Effector memory CD8-positive, alpha-beta T cell (primary cell): Measurements from ENCODE around the gene RRP1.

Experiments used
- ATAC-seq: fragments of 150-1000 bp; cut with Tn5 transposase; replicated peaks from 2 replicates; pipeline ENCODE4 v1.10.0; 2021; ENCODE audit warnings: mild to moderate bottlenecking, moderate library complexity
- DNase-seq, 3 experiments: peaks; one replicate each; pipeline ENCODE4 v3.0.0; 2021
- H3K27ac Mint-ChIP-seq, 2 donors: one replicate each; pipeline ENCODE4 v1.8.0; 2022; ENCODE audit warnings: mild to moderate bottlenecking in 2 of 2, mixed read lengths in 2 of 2, moderate library complexity in 2 of 2
- H3K27me3 Mint-ChIP-seq, 2 donors: one replicate each; pipeline ENCODE4 v1.8.0; 2022; ENCODE audit warnings: mixed read lengths in 2 of 2
- H3K36me3 Mint-ChIP-seq: one replicate; pipeline ENCODE4 v1.8.0; 2022; ENCODE audit warnings: mild to moderate bottlenecking, moderate library complexity, mixed read lengths; ENCODE audit not compliant: insufficient read depth
- H3K4me1 Mint-ChIP-seq, 2 donors: one replicate each; pipeline ENCODE4 v1.8.0; 2022; ENCODE audit warnings: low read depth in 2 of 2, mixed read lengths in 2 of 2
- H3K4me3 Mint-ChIP-seq, 2 donors: one replicate each; pipeline ENCODE4 v1.8.0; 2022; ENCODE audit warnings: mild to moderate bottlenecking in 2 of 2, mixed read lengths in 2 of 2, moderate library complexity in 2 of 2
- H3K9me3 Mint-ChIP-seq, 2 donors: one replicate each; pipeline ENCODE4 v1.8.0; 2022; ENCODE audit warnings: mixed read lengths in 2 of 2

RRP1 gene

GRCh38 chr21:43752758-43753438 is 36.5 kb upstream of the RRP1 start:
- H3K27ac Mint-ChIP-seq: no peak overlapping the region
- H3K36me3 Mint-ChIP-seq: peaks cover 33% of the 10 kb centered on the region
- no peak overlapping the region for H3K4me3 Mint-ChIP-seq
- H3K27me3 Mint-ChIP-seq: no peaks in the 10 kb centered on the region
- no peaks in the 10 kb centered on the region for H3K9me3 Mint-ChIP-seq
- ATAC-seq: no peak
- DNase-seq: no peak
- H3K4me1 Mint-ChIP-seq: no peaks in the 10 kb centered on the region

- Mint-ChIP-seq H3K36me3 (peaks cover 33% of the 10 kb centered on the region), H3K9me3 (no peaks in the 10 kb centered on the region), H3K4me1 (no peaks in the 10 kb centered on the region), H3K4me3 (no peak overlapping the region), H3K27ac (no peak overlapping the region), H3K27me3 (no peaks in the 10 kb centered on the region)
- ATAC-seq: no peak
- no peak for DNase-seq
Observed at GRCh38 chr21:43753439-43753799, 36.0 kb upstream of the RRP1 start.

DNA sequence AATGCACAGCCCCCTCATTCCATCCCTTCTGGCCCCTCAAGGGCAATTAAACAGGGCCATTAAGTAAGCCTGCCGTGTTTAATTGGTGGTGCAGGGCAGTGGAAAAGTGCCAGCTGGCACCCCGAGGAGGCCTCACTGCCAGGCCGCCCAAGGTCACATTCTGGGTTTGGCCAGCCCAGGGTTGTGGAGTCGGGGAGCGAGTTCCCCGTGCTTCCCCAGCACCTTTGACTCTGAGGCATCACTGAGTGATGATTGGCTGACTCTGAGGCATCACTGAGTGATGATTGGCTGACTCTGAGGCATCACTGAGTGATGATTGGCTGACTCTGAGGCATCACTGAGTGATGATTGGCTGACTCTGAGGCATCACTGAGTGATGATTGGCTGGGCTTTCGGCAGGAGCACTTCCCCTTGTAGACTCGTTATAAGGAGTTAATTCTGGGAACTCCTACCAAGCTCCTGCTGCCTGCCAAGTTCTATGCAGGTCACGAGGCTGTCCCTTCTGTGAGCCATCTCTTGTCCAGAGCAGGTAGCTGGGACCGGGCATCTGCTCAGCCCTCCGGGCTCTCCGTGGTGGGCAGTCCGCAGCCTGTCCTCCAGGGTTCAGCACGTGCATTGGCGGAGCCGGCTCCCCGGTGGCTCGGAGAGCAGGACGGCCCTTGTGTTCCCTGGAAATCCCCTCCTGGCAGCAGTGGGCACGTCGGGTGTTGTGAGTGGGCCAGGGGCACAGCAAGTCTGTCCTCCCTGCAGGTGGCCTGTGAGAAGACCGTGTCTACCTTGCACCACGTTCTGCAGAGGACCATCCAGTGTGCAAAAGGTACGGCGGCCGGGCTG is 34.2 kb upstream of the RRP1 start:
- Mint-ChIP-seq H3K4me3 (no peak overlapping the region), H3K4me1 (no peaks in the 10 kb centered on the region), H3K9me3 (no peaks in the 10 kb centered on the region), H3K27ac (no peak overlapping the region), H3K36me3 (peaks cover 24% of the 10 kb centered on the region), H3K27me3 (no peaks in the 10 kb centered on the region)
- ATAC-seq (no peak), DNase-seq (no peak)

DNA sequence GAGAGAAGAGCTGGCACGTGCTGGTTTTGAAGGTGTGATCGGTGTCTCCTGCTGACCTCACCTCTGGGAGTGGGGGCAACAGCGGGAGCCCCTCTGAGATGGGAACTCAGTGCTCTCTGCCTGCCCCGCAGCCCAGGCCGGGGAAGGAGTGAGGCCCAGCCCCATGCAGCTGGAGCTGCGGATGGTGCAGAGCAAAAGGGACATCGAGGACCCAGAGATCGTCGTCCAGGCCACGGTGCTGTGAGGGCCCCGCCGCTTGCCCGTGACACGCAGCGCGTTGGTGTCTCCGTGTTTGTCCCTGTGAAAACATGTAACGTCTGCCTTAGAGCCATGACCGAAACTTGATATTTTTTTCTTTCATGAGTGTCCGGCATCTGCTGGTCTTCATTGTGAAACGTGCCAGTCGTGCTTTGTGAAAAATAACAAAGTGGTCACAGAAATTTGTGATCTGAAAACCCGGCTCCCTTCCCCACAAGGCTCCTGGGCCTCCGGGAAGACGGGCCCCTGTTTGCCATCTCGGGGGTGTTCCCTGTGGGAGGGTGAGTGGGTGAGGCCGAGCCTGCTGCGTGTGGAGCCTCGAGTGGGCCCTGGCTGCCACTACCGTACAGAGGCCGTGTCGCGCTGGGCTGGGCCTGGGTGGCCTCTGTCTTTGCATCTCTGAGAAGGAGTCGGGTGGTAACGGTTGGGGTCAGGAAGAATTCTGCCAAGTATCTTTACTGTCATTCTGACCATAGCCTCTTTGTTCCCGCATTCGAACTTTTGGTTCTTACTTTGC is 33.4 kb upstream of the RRP1 start:
- peaks cover 23% of the 10 kb centered on the region for H3K36me3 Mint-ChIP-seq
- no peaks in the 10 kb centered on the region for H3K4me1 Mint-ChIP-seq
- no peaks in the 10 kb centered on the region for H3K27me3 Mint-ChIP-seq
- no peak for DNase-seq
- H3K27ac Mint-ChIP-seq: no peak overlapping the region
- no peak for ATAC-seq
- H3K9me3 Mint-ChIP-seq: no peaks in the 10 kb centered on the region
- no peak overlapping the region for H3K4me3 Mint-ChIP-seq

- Mint-ChIP-seq H3K27me3 (no peaks in the 10 kb centered on the region), H3K27ac (peak overlapping the region in 1 of 2 donors; percentile 23), H3K4me3 (no peak overlapping the region), H3K36me3 (peaks cover 23% of the 10 kb centered on the region), H3K4me1 (no peaks in the 10 kb centered on the region), H3K9me3 (no peaks in the 10 kb centered on the region)
- DNase-seq: no peak
- no peak for ATAC-seq
Observed at GRCh38 chr21:43757601-43758000, 31.8 kb upstream of the RRP1 start.

DNA sequence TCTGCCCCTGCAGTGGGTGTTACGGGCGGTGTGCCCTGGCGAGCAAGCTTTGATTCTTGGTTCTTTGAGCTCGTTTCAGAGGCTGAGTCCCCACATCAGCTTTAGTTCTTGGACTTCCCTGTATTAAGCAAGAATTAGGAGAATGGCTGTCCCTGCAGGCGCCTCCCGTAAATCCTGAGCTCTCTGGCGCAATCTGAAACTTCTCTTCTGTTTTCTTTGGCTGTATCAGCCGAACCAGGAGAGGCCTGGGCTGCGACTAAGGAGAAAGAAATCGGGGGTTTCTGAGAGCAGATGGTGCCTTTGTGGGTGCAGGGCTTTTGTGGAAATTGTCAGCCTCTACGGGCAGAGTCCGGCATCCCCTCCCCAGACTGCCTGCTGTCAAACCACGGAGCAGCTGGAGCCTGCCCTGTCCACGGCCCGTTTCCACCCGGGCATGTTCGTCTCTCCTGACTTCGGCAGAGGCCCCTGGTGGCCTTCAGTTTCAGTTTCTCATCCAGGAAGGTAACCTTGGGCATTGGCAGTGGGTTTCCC is 31.2 kb upstream of the RRP1 start:
- Mint-ChIP-seq H3K9me3 (no peaks in the 10 kb centered on the region), H3K27me3 (no peaks in the 10 kb centered on the region), H3K27ac (peak overlapping the region; percentile 23 to 69), H3K4me3 (no peak overlapping the region), H3K36me3 (peaks cover 23% of the 10 kb centered on the region), H3K4me1 (no peaks in the 10 kb centered on the region)
- ATAC-seq (no peak), DNase-seq (no peak)

DNA sequence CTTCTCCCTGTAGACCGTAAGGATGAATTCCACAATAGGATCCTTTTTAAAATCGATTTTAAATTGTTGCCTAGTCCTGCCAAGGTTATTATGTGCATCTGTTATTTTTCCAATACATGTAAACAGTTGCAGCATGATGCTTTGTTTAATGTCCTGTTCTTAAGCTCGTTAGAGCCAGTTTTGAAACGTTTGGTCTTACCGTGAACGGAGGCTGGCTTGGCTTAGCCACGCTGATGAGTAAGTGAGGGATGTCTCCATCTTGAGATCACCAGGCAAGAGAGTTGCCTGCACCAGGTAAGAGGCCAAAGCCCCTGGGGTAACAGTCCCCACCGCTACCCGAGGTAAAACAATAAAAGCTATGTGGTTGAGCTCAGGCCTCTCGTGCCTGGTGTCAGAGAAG is 30.6 kb upstream of the RRP1 start:
- no peak overlapping the region for H3K4me3 Mint-ChIP-seq
- no peaks in the 10 kb centered on the region for H3K4me1 Mint-ChIP-seq
- H3K9me3 Mint-ChIP-seq: no peaks in the 10 kb centered on the region
- H3K27me3 Mint-ChIP-seq: no peaks in the 10 kb centered on the region
- ATAC-seq (no peak), DNase-seq (no peak)
- peaks cover 18% of the 10 kb centered on the region for H3K36me3 Mint-ChIP-seq
- peak overlapping the region in 1 of 2 donors; percentile 69 for H3K27ac Mint-ChIP-seq

GRCh38 chr21:43759651-43760050 is 29.7 kb upstream of the RRP1 start:
- H3K27me3 Mint-ChIP-seq: no peaks in the 10 kb centered on the region
- no peak overlapping the region for H3K27ac Mint-ChIP-seq
- no peak overlapping the region for H3K4me3 Mint-ChIP-seq
- no peaks in the 10 kb centered on the region for H3K4me1 Mint-ChIP-seq
- ATAC-seq: no peak
- no peaks in the 10 kb centered on the region for H3K9me3 Mint-ChIP-seq
- DNase-seq: no peak
- H3K36me3 Mint-ChIP-seq: peaks cover 18% of the 10 kb centered on the region

- H3K36me3 Mint-ChIP-seq: peaks cover 18% of the 10 kb centered on the region
- no peak for ATAC-seq
- no peak for DNase-seq
- H3K27ac Mint-ChIP-seq: no peak overlapping the region
- no peaks in the 10 kb centered on the region for H3K4me1 Mint-ChIP-seq
- H3K27me3 Mint-ChIP-seq: no peaks in the 10 kb centered on the region
- no peak overlapping the region for H3K4me3 Mint-ChIP-seq
- no peaks in the 10 kb centered on the region for H3K9me3 Mint-ChIP-seq
Observed at GRCh38 chr21:43760391-43760958, 28.9 kb upstream of the RRP1 start.

GRCh38 chr21:43761886-43762285 is 27.5 kb upstream of the RRP1 start:
- H3K27me3 Mint-ChIP-seq: no peaks in the 10 kb centered on the region
- no peak for DNase-seq
- no peak overlapping the region for H3K4me3 Mint-ChIP-seq
- ATAC-seq: no peak
- no peak overlapping the region for H3K27ac Mint-ChIP-seq
- peaks cover 12% of the 10 kb centered on the region for H3K36me3 Mint-ChIP-seq
- no peaks in the 10 kb centered on the region for H3K9me3 Mint-ChIP-seq
- no peaks in the 10 kb centered on the region for H3K4me1 Mint-ChIP-seq

DNA sequence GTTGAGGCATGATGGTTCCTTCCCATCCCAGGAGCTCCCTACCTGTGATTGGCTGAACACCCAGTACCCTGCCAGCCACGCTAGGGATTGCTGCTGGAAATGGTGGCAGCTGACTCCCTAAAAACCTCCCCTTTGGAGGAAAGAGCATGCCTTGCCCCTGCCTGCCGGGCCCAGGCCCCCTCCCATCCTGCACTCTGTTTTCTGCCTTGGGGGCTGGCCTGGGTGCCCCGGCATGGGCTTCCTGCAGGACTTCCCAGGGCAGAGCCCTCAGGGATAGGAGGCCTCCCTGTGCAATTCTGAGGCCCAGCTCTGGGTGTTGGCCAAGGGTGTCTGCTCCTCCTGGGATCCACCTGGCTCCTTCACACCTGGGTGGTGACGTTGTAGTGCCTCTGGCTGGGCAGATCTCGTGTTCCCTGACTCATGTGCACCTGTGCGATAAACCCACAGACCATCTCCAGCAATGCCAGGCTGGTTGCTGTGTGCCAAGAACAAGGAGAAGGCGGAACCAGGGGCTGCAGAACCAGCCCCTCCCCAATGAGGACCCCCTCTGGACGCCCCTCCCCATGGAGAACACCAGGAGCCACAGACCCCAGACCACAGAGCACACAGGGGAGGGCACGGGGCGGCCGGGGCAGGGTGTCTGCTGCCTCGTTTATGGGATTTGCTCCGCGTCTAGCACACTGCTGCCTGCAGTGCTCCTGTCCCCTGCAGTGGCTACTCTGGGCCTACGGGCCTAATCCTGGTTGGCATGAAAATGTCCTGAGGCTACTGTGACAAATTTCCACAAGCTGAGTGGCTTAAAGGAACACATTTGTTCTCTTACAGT is 26.9 kb upstream of the RRP1 start:
- no peak for ATAC-seq
- H3K27ac Mint-ChIP-seq: no peak overlapping the region
- peaks cover 6% of the 10 kb centered on the region for H3K36me3 Mint-ChIP-seq

DNA sequence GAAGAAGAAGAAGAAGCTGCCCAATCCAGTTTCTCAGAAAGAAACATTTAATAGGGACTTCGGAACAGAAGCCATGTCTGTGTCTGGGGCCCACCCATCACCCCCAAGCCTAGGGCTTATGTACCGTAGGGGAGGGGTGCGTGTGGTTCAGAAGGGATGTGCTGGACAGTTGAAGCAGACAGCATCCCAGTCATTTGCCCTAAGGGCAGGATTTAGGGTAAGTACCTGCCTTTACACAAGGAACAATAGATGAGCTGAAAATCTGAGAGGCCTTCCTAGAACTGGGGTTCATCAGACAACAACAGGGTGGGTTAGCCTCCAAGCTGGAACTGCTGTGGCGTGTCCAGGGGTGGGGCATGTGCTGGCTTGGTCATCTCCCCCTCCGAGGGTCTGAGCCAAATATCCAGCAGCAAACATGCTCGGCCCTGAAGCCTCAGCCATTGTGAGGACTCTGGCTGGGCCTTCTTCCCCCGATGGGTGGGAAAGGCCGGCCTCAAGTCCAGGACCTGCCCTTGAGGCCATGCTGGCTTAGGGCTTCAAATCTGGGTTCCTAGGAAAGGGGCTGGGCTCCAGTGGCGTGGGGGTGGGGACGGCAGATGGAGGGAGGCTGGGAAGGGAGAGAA is 25.4 kb upstream of the RRP1 start:
- Mint-ChIP-seq H3K27ac (peak overlapping the region in 1 of 2 donors; percentile 57), H3K4me1 (no peaks in the 10 kb centered on the region), H3K27me3 (no peaks in the 10 kb centered on the region), H3K4me3 (no peak overlapping the region), H3K9me3 (no peaks in the 10 kb centered on the region), H3K36me3 (peaks cover 3% of the 10 kb centered on the region)
- ATAC-seq (no peak), DNase-seq (no peak)

More for the DNA sequence above, 26.9 kb upstream of the RRP1 start:
- Mint-ChIP-seq H3K9me3 (no peaks in the 10 kb centered on the region), H3K4me1 (no peaks in the 10 kb centered on the region), H3K4me3 (no peak overlapping the region), H3K27me3 (no peaks in the 10 kb centered on the region)
- no peak for DNase-seq
